ENCODE measurements around the gene HES5. TPM values are rescaled to one million over a fixed set of nuclear protein-coding genes. Genes with fewer than 3 reads are reported as not detected.

Gene HES5
- total RNA-seq, 6 experiments from 2014 or later, result 0.18 to 0.25 TPM; not detected in 4

GRCh38 chr1:2498648-2499047 lies 31.4 kb downstream of the HES5 start:
- WGBS (ENCODE audit: insufficient coverage, low coverage, low lambda C conversion rate, missing lambda C conversion rate), result no CpG with 5 or more reads among the region's 19 CpGs
- intact Hi-C loops (cut with DNase I), result no loop called here
- H3K27me3 ChIP-seq, result no peaks in the 10 kb centered on the region

GRCh38 chr1:2497891-2498290 lies 32.2 kb downstream of the HES5 start:
- ATAC-seq, result no peak
- TF ChIP-seq CTCF (IDR thresholded peaks at IDR 0.05) (no peak), POLR2A (IDR thresholded peaks at IDR 0.05) (no peak)
- no CpG with 5 or more reads among the region's 4 CpGs for WGBS (ENCODE audit: insufficient coverage, low coverage, low lambda C conversion rate, missing lambda C conversion rate)
- Histone ChIP-seq H3K27me3 (no peaks in the 10 kb centered on the region), H3K27ac (no peak overlapping the region), H3K4me3 (no peak overlapping the region), H3K36me3 (no peaks in the 10 kb centered on the region), H3K9me3 (no peaks in the 10 kb centered on the region), H3K4me1 (peaks cover 0 to 13% (median 5%) of the 10 kb centered on the region in 4 donors)
- no peak for DNase-seq
- intact Hi-C loops (cut with DNase I), result no loop called here

More at GRCh38 chr1:2498648-2499047, 31.4 kb downstream of the HES5 start:
- TF ChIP-seq CTCF (IDR thresholded peaks at IDR 0.05) (no peak), POLR2A (IDR thresholded peaks at IDR 0.05) (no peak)
- Histone ChIP-seq H3K36me3 (no peaks in the 10 kb centered on the region), H3K4me1 (peaks cover 0 to 12% (median 5%) of the 10 kb centered on the region in 4 donors), H3K27ac (no peak overlapping the region), H3K9me3 (no peaks in the 10 kb centered on the region), H3K4me3 (no peak overlapping the region)
- ATAC-seq (no peak), DNase-seq (no peak)

- no peaks in the 10 kb centered on the region for H3K9me3 ChIP-seq
- ATAC-seq, result no peak
- intact Hi-C loops (cut with DNase I), result no loop called here
- peaks cover 0 to 13% (median 5%) of the 10 kb centered on the region in 4 donors for H3K4me1 ChIP-seq
- H3K27ac ChIP-seq, result no peak overlapping the region
- no peaks in the 10 kb centered on the region for H3K36me3 ChIP-seq
- TF ChIP-seq POLR2A (IDR thresholded peaks at IDR 0.05), result no peak
- no peak for TF ChIP-seq CTCF (IDR thresholded peaks at IDR 0.05)
- 60% methylated on average over 3 of the region's 26 CpGs for WGBS (ENCODE audit: insufficient coverage, low coverage, low lambda C conversion rate, missing lambda C conversion rate)
- H3K27me3 ChIP-seq, result no peaks in the 10 kb centered on the region
- no peak for DNase-seq
- H3K4me3 ChIP-seq, result no peak overlapping the region
Observed at GRCh38 chr1:2496746-2497145, 33.3 kb downstream of the HES5 start.

GRCh38 chr1:2496087-2496622 lies 33.9 kb downstream of the HES5 start:
- Histone ChIP-seq H3K9me3 (no peaks in the 10 kb centered on the region), H3K27ac (no peak overlapping the region), H3K27me3 (no peaks in the 10 kb centered on the region), H3K36me3 (no peaks in the 10 kb centered on the region), H3K4me1 (peaks cover 0 to 13% (median 5%) of the 10 kb centered on the region in 4 donors), H3K4me3 (no peak overlapping the region)
- intact Hi-C loops (cut with DNase I), result no loop called here
- ATAC-seq (no peak), DNase-seq (no peak)
- TF ChIP-seq POLR2A (IDR thresholded peaks at IDR 0.05) (no peak), CTCF (IDR thresholded peaks at IDR 0.05) (no peak)
- WGBS (ENCODE audit: insufficient coverage, low coverage, low lambda C conversion rate, missing lambda C conversion rate), result 90% methylated on average over 10 of the region's 28 CpGs
